BE2C (cell line): ENCODE results near the gene SFXN4.
"Not testable (repeated sequence)": the region's sequence is repeated elsewhere in the genome, so short reads cannot be mapped to it uniquely, and the experiment has no call there.

Experiments
- DNase-seq: peaks from one replicate; pipeline ENCODE4 v3.0.0-alpha.2; 2020
- H3K27me3 ChIP-seq: fragments of 250-450 bp; sonication (Bioruptor Pico); 2 replicates; pipeline ENCODE4 v1.5.1; 2020; ENCODE audit warnings: mild to moderate bottlenecking
- H3K36me3 ChIP-seq: fragments of 250-450 bp; sonication (Bioruptor Pico); 2 replicates; pipeline ENCODE4 v1.5.1; 2020; ENCODE audit warnings: mild to moderate bottlenecking
- H3K4me1 ChIP-seq: fragments of 250-450 bp; sonication (Bioruptor Pico); 2 replicates; pipeline ENCODE4 v1.5.1; 2020
- H3K4me3 ChIP-seq: 2 replicates; pipeline ENCODE4 v1.5.1; 2011; ENCODE audit warnings: low read depth, low read length
- H3K9me3 ChIP-seq: fragments of 250-450 bp; sonication (Bioruptor Pico); 2 replicates; pipeline ENCODE4 v1.5.1; 2020
- TF ChIP-seq, protein P1 (sequence below): IDR thresholded peaks from 2 replicates; pipeline ENCODE4 v1.5.1; 2012; ENCODE audit warnings: mild to moderate bottlenecking, low read depth, low read length

Gene SFXN4

DNA sequence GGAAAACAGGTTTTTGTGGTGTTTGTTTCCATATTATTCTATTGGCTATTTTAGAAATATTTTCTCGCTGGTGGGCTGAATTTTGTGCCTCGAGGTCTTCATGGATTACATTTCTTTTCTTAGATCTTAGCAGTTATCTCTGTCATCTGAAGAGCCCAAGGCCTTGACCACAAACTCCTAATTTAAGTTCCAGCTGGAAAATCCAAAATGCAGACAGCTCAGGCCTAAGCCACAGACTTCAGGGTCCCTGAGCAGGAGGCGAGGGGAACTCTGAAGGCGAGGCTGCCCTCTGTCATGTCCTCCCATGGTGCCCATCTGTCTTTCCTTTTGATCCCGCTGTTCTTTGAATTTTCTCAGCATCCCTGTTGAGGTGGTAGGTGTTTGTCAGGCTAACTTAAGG is 47.3 kb downstream of the SFXN4 start:
- Histone ChIP-seq H3K27me3 (no peaks in the 10 kb centered on the region), H3K36me3 (peaks cover 14% of the 10 kb centered on the region), H3K9me3 (no peaks in the 10 kb centered on the region), H3K4me3 (no peak overlapping the region), H3K4me1 (no peaks in the 10 kb centered on the region)
- no peak for DNase-seq
- TF ChIP-seq, protein P1, sequence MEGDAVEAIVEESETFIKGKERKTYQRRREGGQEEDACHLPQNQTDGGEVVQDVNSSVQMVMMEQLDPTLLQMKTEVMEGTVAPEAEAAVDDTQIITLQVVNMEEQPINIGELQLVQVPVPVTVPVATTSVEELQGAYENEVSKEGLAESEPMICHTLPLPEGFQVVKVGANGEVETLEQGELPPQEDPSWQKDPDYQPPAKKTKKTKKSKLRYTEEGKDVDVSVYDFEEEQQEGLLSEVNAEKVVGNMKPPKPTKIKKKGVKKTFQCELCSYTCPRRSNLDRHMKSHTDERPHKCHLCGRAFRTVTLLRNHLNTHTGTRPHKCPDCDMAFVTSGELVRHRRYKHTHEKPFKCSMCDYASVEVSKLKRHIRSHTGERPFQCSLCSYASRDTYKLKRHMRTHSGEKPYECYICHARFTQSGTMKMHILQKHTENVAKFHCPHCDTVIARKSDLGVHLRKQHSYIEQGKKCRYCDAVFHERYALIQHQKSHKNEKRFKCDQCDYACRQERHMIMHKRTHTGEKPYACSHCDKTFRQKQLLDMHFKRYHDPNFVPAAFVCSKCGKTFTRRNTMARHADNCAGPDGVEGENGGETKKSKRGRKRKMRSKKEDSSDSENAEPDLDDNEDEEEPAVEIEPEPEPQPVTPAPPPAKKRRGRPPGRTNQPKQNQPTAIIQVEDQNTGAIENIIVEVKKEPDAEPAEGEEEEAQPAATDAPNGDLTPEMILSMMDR: no peak

DNA sequence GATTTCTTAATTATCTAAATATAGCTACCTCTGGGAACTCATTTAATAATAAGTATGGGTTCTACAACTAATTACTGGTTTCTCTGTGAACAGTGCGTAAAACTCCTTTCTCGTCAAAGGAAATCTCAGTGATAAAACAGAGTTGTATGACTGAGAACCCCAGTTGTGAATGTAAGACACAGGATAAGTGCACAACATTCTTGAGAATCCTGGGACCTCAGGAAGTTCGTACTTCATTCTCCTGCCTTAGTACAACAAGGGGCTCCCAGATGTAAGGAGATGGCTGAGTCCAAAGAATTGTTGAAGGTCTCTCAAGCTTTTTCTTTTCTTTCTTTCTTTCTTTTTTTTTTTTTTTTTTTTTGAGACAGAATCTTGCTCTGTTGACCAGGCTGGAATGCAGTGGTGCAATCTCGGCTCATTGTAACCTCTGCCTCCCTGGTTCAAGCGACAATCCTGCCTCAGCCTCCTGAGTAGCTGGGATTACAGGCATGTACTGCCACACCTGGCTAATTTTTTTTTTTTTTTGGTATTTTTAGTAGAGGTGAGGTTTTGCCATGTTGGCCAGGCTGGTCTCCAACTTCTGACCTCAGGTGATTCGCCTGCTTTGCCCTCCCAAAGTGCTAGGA is 49.1 kb downstream of the SFXN4 start:
- H3K36me3 ChIP-seq: peaks cover 14% of the 10 kb centered on the region
- H3K27me3 ChIP-seq: no peaks in the 10 kb centered on the region
- no peak for DNase-seq
- TF ChIP-seq, protein P1: no peak
- no peak overlapping the region for H3K4me3 ChIP-seq
- no peaks in the 10 kb centered on the region for H3K9me3 ChIP-seq
- no peaks in the 10 kb centered on the region for H3K4me1 ChIP-seq

DNA sequence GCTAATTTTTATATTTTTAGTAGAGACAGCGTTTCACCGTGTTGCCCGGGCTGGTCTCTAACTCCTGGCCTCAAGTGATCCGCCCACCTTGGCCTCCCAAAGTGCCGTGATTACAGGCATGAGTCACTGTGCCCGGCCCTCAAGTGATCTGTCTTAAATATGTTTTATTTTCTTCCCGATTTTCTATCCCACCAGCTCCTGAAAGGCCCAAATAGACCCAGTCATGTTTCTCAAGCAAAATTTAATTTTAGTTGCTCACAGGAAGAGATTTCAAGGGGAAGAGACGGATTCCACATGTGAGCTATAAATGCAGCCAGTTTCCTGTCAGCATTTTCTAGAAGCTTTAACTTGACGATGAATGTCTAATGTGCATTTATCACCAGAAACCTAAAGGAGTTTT is 49.6 kb downstream of the SFXN4 start:
- Histone ChIP-seq H3K4me1 (no peaks in the 10 kb centered on the region), H3K36me3 (peaks cover 14% of the 10 kb centered on the region)
- TF ChIP-seq, protein P1: no peak

DNA sequence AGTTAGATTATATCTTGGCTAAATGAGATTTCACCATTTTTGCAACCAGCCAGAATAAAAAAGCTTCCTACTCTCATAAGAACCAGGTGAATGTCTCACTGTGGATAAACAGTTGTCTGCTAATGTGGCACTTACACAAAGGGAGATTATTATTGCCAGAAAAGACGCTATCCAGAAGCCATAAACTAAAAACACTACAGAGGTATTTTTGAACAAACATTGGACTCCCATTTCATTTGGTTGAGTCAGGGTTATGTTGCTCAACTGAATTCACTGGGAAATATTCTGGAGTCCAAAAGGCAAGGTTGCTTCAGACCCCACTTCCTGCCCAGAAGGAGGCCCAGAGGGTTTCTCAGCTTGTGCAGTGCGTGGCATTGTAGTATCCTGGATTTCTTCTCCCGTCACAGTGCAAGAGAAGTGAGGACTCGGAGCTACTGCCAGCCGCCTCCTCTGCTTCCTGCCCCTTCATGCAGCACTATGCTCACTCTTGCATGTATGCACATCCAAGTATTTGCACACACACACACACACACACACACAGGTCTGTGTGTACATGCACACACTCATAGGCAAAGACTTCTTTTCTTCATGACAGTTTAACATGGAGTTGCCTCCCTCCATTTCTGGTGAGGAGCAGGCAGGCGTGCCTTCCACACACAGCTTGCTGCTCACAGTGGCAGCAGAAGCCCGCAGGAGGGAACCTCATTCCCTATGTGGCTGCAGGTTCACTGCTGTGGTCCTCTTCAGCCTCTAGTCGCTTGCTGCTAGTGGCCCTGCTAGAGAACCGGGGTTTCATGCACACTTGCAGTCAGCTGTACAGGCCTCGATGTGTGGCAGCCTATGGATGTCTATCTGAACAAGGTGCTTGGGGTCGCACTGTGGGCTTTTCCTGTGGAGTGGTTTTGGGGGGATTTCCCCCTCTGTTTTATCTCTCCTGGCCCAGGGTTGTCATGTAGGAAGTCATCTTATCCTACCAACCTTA is 51.5 kb downstream of the SFXN4 start:
- Histone ChIP-seq H3K4me3 (no peak overlapping the region), H3K9me3 (no peaks in the 10 kb centered on the region), H3K36me3 (peaks cover 9% of the 10 kb centered on the region), H3K27me3 (no peaks in the 10 kb centered on the region), H3K4me1 (no peaks in the 10 kb centered on the region)
- DNase-seq: no peak
- TF ChIP-seq, protein P1: no peak

More for the DNA sequence above, 49.6 kb downstream of the SFXN4 start:
- Histone ChIP-seq H3K27me3 (no peaks in the 10 kb centered on the region), H3K4me3 (no peak overlapping the region), H3K9me3 (no peaks in the 10 kb centered on the region)
- no peak for DNase-seq

DNA sequence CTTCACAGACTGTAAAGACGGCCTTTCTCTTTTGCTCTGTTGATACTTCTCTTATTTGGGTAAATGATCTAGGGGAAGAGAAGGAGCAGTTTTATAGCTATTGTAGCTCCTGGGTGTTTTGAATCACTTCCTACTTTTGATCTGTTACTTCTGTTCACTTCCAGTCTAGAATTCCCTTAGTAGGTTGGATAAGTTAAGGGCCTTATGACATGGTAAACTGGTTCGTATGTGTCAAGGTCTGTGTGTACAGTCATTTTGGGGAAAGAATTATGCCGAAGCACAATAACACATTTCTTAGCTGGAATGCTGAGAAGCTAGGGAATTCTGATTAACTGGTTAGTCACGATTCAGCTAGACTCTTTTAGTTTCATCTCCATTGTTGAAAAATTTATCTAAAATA is 53.5 kb downstream of the SFXN4 start:
- no peaks in the 10 kb centered on the region for H3K4me1 ChIP-seq
- H3K27me3 ChIP-seq: no peaks in the 10 kb centered on the region
- no peak for DNase-seq
- H3K4me3 ChIP-seq: no peak overlapping the region
- TF ChIP-seq, protein P1: no peak
- no peaks in the 10 kb centered on the region for H3K9me3 ChIP-seq
- H3K36me3 ChIP-seq: peaks cover 8% of the 10 kb centered on the region

DNA sequence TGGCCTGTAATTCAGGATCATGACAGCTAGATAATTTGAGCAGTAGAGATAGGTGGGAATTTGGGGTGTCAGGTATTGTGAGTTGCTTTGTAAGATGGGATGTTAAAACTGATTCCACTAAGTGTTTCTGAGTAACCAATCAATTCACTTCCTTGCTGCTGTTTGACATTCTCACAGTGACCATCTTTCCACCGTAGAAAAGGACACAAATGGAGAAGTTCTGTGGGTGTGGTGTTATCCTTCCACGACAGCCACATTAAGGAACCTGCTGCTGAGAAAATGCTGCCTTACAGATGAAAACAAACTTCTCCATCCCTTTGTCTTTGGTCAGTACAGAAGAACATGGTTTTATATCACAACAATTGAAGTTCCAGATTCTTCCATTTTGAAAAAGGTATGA is 57.7 kb downstream of the SFXN4 start:
- not testable (repeated sequence) for H3K4me3 ChIP-seq, DNase-seq, H3K36me3 ChIP-seq, H3K9me3 ChIP-seq, H3K27me3 ChIP-seq, H3K4me1 ChIP-seq

DNA sequence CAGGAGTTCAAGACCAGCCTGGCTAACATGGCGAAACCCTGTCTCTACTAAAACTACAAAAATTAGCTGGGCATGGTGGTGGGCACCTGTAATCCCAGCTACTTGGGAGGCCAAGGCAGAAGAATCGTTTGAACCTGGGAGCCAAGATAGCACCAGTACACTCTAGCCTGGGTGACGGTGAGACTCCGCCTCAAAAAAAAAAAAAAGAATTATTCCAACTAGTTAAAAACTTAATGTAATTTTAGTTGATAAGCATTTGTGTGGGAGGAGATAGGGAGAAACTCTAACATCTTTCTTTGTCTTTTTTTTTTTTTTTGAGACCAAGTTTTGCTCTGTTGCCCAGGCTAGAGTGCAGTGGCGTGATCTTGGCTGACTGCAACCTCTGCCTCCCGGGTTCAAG is 58.4 kb downstream of the SFXN4 start:
- H3K4me3 ChIP-seq, H3K9me3 ChIP-seq, H3K36me3 ChIP-seq, H3K4me1 ChIP-seq, DNase-seq, H3K27me3 ChIP-seq: not testable (repeated sequence)

DNA sequence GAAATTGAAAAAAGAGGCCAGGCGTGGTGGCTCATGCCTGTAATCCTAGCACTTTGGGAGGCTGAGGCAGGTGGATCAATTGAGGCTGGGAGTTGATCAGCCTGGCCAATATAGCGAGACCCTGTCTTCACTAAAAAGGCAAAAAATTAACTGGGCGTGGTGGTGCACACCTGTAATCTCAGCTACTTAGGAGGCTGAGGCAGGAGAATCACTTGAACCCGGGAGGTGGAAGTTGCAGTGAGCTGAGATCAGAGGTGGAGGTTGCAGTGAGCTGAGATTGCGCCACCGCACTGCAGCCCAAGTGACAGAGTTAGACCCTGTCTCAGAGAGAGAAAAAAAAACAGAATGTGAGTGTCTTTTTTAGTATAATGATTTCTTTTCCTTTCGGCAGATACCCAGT is 59.6 kb downstream of the SFXN4 start:
- not testable (repeated sequence) for H3K27me3 ChIP-seq, H3K36me3 ChIP-seq, H3K4me3 ChIP-seq, H3K4me1 ChIP-seq, H3K9me3 ChIP-seq, DNase-seq
